ENCODE measurements around the gene SLC7A5.
"Not testable (repeated sequence)": the region's sequence is repeated elsewhere in the genome, so short reads cannot be mapped to it uniquely, and the experiment has no call there.

The SLC7A5 gene

GRCh38 chr16:87800497-87800896 lies 68.8 kb downstream of the SLC7A5 start:
- Histone ChIP-seq H3K4me1 (ENCODE audit: control insufficient read depth, insufficient read depth, low read length) (no peaks in the 10 kb centered on the region), H3K9me3 (ENCODE audit: control insufficient read depth, insufficient read depth, low read length) (no peaks in the 10 kb centered on the region), H3K27me3 (ENCODE audit: control insufficient read depth, insufficient read depth, low read length) (no peaks in the 10 kb centered on the region), H3K4me3 (ENCODE audit: low read depth, low read length) (no peak overlapping the region), H3K9ac (ENCODE audit: low read depth, low read length) (no peak overlapping the region), H3K36me3 (ENCODE audit: control insufficient read depth, insufficient read depth, low read length) (no peaks in the 10 kb centered on the region)

GRCh38 chr16:87795336-87795735 lies 74.0 kb downstream of the SLC7A5 start:
- H3K27me3 ChIP-seq (ENCODE audit: control insufficient read depth, insufficient read depth, low read length), result no peaks in the 10 kb centered on the region
- H3K4me3 ChIP-seq (ENCODE audit: low read depth, low read length), result no peak overlapping the region
- no peaks in the 10 kb centered on the region for H3K36me3 ChIP-seq (ENCODE audit: control insufficient read depth, insufficient read depth, low read length)
- no peak overlapping the region for H3K9ac ChIP-seq (ENCODE audit: low read depth, low read length)
- H3K9me3 ChIP-seq (ENCODE audit: control insufficient read depth, insufficient read depth, low read length), result no peaks in the 10 kb centered on the region
- H3K4me1 ChIP-seq (ENCODE audit: control insufficient read depth, insufficient read depth, low read length), result no peaks in the 10 kb centered on the region

- Histone ChIP-seq H3K27me3 (ENCODE audit: control insufficient read depth, insufficient read depth, low read length) (no peaks in the 10 kb centered on the region), H3K9ac (ENCODE audit: low read depth, low read length) (no peak overlapping the region)
These were observed 74.7 kb downstream of the SLC7A5 start for GRCh38 chr16:87794485-87795078.

GRCh38 chr16:87792205-87792565 lies 77.1 kb downstream of the SLC7A5 start:
- H3K4me1 ChIP-seq (ENCODE audit: control insufficient read depth, insufficient read depth, low read length), result no peaks in the 10 kb centered on the region
- H3K9ac ChIP-seq (ENCODE audit: low read depth, low read length), result no peak overlapping the region
- H3K4me3 ChIP-seq (ENCODE audit: low read depth, low read length), result no peak overlapping the region
- H3K9me3 ChIP-seq (ENCODE audit: control insufficient read depth, insufficient read depth, low read length), result no peaks in the 10 kb centered on the region
- no peaks in the 10 kb centered on the region for H3K27me3 ChIP-seq (ENCODE audit: control insufficient read depth, insufficient read depth, low read length)
- H3K36me3 ChIP-seq (ENCODE audit: control insufficient read depth, insufficient read depth, low read length), result no peaks in the 10 kb centered on the region

More at GRCh38 chr16:87794485-87795078, 74.7 kb downstream of the SLC7A5 start:
- Histone ChIP-seq H3K9me3 (ENCODE audit: control insufficient read depth, insufficient read depth, low read length) (no peaks in the 10 kb centered on the region), H3K4me1 (ENCODE audit: control insufficient read depth, insufficient read depth, low read length) (no peaks in the 10 kb centered on the region), H3K36me3 (ENCODE audit: control insufficient read depth, insufficient read depth, low read length) (no peaks in the 10 kb centered on the region), H3K4me3 (ENCODE audit: low read depth, low read length) (no peak overlapping the region)

GRCh38 chr16:87791295-87792204 lies 77.8 kb downstream of the SLC7A5 start:
- no peaks in the 10 kb centered on the region for H3K36me3 ChIP-seq (ENCODE audit: control insufficient read depth, insufficient read depth, low read length)
- no peak overlapping the region for H3K4me3 ChIP-seq (ENCODE audit: low read depth, low read length)
- H3K9ac ChIP-seq (ENCODE audit: low read depth, low read length), result no peak overlapping the region
- H3K27me3 ChIP-seq (ENCODE audit: control insufficient read depth, insufficient read depth, low read length), result no peaks in the 10 kb centered on the region
- H3K4me1 ChIP-seq (ENCODE audit: control insufficient read depth, insufficient read depth, low read length), result no peaks in the 10 kb centered on the region
- no peaks in the 10 kb centered on the region for H3K9me3 ChIP-seq (ENCODE audit: control insufficient read depth, insufficient read depth, low read length)

GRCh38 chr16:87790292-87791100 lies 78.8 kb downstream of the SLC7A5 start:
- Histone ChIP-seq H3K9me3 (ENCODE audit: control insufficient read depth, insufficient read depth, low read length) (no peaks in the 10 kb centered on the region), H3K9ac (ENCODE audit: low read depth, low read length) (no peak overlapping the region), H3K36me3 (ENCODE audit: control insufficient read depth, insufficient read depth, low read length) (no peaks in the 10 kb centered on the region), H3K4me1 (ENCODE audit: control insufficient read depth, insufficient read depth, low read length) (no peaks in the 10 kb centered on the region), H3K27me3 (ENCODE audit: control insufficient read depth, insufficient read depth, low read length) (no peaks in the 10 kb centered on the region), H3K4me3 (ENCODE audit: low read depth, low read length) (no peak overlapping the region)

- Histone ChIP-seq H3K27me3 (ENCODE audit: control insufficient read depth, insufficient read depth, low read length) (no peaks in the 10 kb centered on the region), H3K9me3 (ENCODE audit: control insufficient read depth, insufficient read depth, low read length) (no peaks in the 10 kb centered on the region), H3K36me3 (ENCODE audit: control insufficient read depth, insufficient read depth, low read length) (no peaks in the 10 kb centered on the region), H3K4me1 (ENCODE audit: control insufficient read depth, insufficient read depth, low read length) (no peaks in the 10 kb centered on the region), H3K9ac (ENCODE audit: low read depth, low read length) (no peak overlapping the region), H3K4me3 (ENCODE audit: low read depth, low read length) (no peak overlapping the region)
These were observed 79.6 kb downstream of the SLC7A5 start for GRCh38 chr16:87789437-87790291.

- not testable (repeated sequence) for H3K9me3 ChIP-seq (ENCODE audit: control insufficient read depth, insufficient read depth, low read length); H3K4me1 ChIP-seq (ENCODE audit: control insufficient read depth, insufficient read depth, low read length); H3K4me3 ChIP-seq (ENCODE audit: low read depth, low read length); H3K36me3 ChIP-seq (ENCODE audit: control insufficient read depth, insufficient read depth, low read length); H3K27me3 ChIP-seq (ENCODE audit: control insufficient read depth, insufficient read depth, low read length); H3K9ac ChIP-seq (ENCODE audit: low read depth, low read length)
These were observed 80.4 kb downstream of the SLC7A5 start for GRCh38 chr16:87788730-87789436.

- H3K9me3 ChIP-seq (ENCODE audit: control insufficient read depth, insufficient read depth, low read length); H3K27me3 ChIP-seq (ENCODE audit: control insufficient read depth, insufficient read depth, low read length); H3K4me3 ChIP-seq (ENCODE audit: low read depth, low read length); H3K9ac ChIP-seq (ENCODE audit: low read depth, low read length); H3K36me3 ChIP-seq (ENCODE audit: control insufficient read depth, insufficient read depth, low read length); H3K4me1 ChIP-seq (ENCODE audit: control insufficient read depth, insufficient read depth, low read length): not testable (repeated sequence)
These were observed 81.7 kb downstream of the SLC7A5 start for GRCh38 chr16:87787451-87788091.

- Histone ChIP-seq H3K4me1 (ENCODE audit: control insufficient read depth, insufficient read depth, low read length) (no peaks in the 10 kb centered on the region), H3K27me3 (ENCODE audit: control insufficient read depth, insufficient read depth, low read length) (no peaks in the 10 kb centered on the region), H3K36me3 (ENCODE audit: control insufficient read depth, insufficient read depth, low read length) (no peaks in the 10 kb centered on the region), H3K9me3 (ENCODE audit: control insufficient read depth, insufficient read depth, low read length) (no peaks in the 10 kb centered on the region), H3K9ac (ENCODE audit: low read depth, low read length) (no peak overlapping the region), H3K4me3 (ENCODE audit: low read depth, low read length) (no peak overlapping the region)
These were observed 84.5 kb downstream of the SLC7A5 start for GRCh38 chr16:87784812-87785211.
